ENCODE data around the gene JOSD1. TPM values are rescaled to one million over a fixed set of nuclear protein-coding genes. Genes with fewer than 3 reads are reported as not detected.

The JOSD1 gene
- total RNA-seq, 1 donor from 2014 or later: 18.7 TPM

GRCh38 chr22:38638728-38639127 is 62.0 kb downstream of the JOSD1 start:
- no peaks in the 10 kb centered on the region for H3K36me3 ChIP-seq
- intact Hi-C loops (cut with micrococcal nuclease): no loop called here
- H3K4me3 ChIP-seq: no peak overlapping the region
- no peaks in the 10 kb centered on the region for H3K9me3 ChIP-seq (replicated peaks)
- TF ChIP-seq CTCF (IDR thresholded peaks at IDR 0.05; ENCODE audit: borderline replicate concordance): no peak
- H3K4me1 ChIP-seq: no peaks in the 10 kb centered on the region
- H3K27ac ChIP-seq (replicated peaks): no peak overlapping the region
- DNase-seq: no peak
- no peaks in the 10 kb centered on the region for H3K27me3 ChIP-seq (ENCODE audit: low read depth)

GRCh38 chr22:38638216-38638615 is 62.5 kb downstream of the JOSD1 start:
- H3K27ac ChIP-seq (replicated peaks): no peak overlapping the region
- no peaks in the 10 kb centered on the region for H3K36me3 ChIP-seq
- no peaks in the 10 kb centered on the region for H3K27me3 ChIP-seq (ENCODE audit: low read depth)
- TF ChIP-seq CTCF (IDR thresholded peaks at IDR 0.05; ENCODE audit: borderline replicate concordance): no peak
- no peaks in the 10 kb centered on the region for H3K4me1 ChIP-seq
- no peak for DNase-seq
- intact Hi-C loops (cut with micrococcal nuclease): no loop called here
- H3K4me3 ChIP-seq: no peak overlapping the region
- H3K9me3 ChIP-seq (replicated peaks): no peaks in the 10 kb centered on the region

Other genes with a start within 250 kb of the JOSD1 start
- 45.7 TPM for gene KCNJ4, start 245.7 kb downstream of the JOSD1 start, total RNA-seq
- gene KDELR3, start 232.8 kb downstream of the JOSD1 start, total RNA-seq: 6.0 TPM
- gene DDX17, start 194.6 kb downstream of the JOSD1 start, total RNA-seq: 228 TPM
- 1.0 TPM for gene DMC1, start 130.8 kb downstream of the JOSD1 start, total RNA-seq
- gene FAM227A, start 44.6 kb downstream of the JOSD1 start, total RNA-seq: 1.0 TPM
- 44.4 TPM for gene CBY1, start 44.3 kb downstream of the JOSD1 start, total RNA-seq
- gene TOMM22, start 19.0 kb downstream of the JOSD1 start, total RNA-seq: 66.6 TPM
- gene GTPBP1, start 5.0 kb upstream of the JOSD1 start, total RNA-seq: 28.9 TPM
- 116 TPM for gene SUN2, start 55.1 kb upstream of the JOSD1 start, total RNA-seq
- gene DNAL4, start 93.2 kb upstream of the JOSD1 start, total RNA-seq: 10.0 TPM
- 23.3 TPM for gene NPTXR, start 143.1 kb upstream of the JOSD1 start, total RNA-seq
- 32.9 TPM for gene CBX6, start 171.3 kb upstream of the JOSD1 start, total RNA-seq